GM19324 (cell line): ENCODE results near the gene APBA3.
"Not testable (repeated sequence)": the region's sequence is repeated elsewhere in the genome, so short reads cannot be mapped to it uniquely, and the experiment has no call there.

Experiments used
- ATAC-seq: cut with Tn5 transposase; IDR thresholded peaks from one replicate; pipeline ENCODE4 v1.9.1; 2021; ENCODE audit warnings: mild to moderate bottlenecking, moderate library complexity; ENCODE audit not compliant: unreplicated experiment, low FRiP score

The APBA3 gene

DNA sequence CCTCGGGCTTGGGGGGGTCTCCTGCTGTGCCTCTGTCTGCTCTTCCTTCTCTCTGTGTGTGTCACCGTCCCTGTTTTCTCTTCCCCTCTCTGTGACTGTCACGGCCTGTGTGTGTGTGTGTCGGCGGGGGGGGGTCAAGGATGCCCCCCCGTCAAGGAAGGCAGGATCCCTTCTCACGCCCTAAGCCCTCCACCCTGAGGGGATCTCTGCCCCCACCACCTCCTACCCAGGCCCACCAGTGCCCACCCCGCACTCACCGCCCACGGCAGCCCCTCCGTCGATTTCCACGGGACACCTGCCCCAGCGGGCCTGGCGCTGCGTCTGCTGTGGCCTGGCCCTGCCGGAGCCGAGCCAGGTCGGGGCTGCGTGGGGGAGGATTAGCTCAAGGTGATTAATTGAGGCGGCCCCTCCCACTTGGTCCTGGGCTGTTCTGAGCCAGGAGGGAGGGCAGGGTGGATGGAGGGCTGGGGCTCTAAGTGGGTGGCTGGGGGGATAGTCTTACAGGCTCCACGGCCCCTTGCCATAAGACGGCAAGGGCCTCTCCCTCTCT, 10.5 kb upstream of the APBA3 start, which contains the start of gene RAX2:
Gene RAX2 (minus strand): TSS at position 323 of the 550 bp plus-strand sequence. CDS start 486 bp downstream, outside the sequence.
- no peak for ATAC-seq

DNA sequence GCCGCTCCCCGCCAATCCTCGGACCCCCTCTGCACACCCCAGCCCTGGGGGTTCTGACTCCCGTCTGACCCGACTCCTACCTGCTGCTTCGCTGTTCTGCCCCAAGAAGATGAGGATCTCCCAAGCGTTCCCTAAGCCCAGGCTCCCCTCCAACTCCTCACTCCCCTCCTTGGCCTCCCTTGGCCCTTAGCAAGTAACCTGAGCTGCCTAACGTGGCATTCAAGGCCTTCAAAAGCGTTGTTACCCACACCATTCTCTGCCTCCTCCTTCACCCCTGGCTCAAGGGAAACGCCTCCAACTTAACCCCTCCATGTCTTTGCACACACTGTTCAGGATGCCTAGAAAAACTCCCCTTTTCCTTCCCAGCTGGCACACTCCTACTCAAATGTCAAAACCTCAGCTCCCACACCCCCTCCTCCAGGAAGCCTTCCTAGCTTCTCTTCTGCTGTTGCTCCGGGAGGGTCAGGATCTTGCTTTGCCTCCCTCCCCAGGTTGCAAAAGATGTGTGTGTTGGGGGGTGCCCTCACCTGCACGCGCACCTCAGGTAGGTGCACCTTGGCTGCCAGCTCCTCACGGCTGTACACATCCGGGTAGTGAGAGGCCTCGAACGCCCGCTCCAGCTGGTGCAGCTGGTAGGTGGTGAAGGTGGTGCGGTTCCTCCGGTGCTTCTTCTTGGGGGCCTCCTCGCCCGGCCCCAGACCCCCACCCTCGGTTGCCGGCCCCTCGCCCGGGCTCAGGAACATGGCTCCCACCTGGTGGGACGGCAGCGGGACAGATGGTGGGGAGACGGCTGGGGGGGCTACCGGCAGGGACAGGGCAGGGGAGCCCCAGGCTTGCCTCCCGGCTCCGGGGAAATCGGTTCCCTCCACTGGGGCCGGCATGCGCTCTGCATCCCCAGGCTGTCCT, 9.8 kb upstream of the APBA3 start:
- ATAC-seq: no peak

DNA sequence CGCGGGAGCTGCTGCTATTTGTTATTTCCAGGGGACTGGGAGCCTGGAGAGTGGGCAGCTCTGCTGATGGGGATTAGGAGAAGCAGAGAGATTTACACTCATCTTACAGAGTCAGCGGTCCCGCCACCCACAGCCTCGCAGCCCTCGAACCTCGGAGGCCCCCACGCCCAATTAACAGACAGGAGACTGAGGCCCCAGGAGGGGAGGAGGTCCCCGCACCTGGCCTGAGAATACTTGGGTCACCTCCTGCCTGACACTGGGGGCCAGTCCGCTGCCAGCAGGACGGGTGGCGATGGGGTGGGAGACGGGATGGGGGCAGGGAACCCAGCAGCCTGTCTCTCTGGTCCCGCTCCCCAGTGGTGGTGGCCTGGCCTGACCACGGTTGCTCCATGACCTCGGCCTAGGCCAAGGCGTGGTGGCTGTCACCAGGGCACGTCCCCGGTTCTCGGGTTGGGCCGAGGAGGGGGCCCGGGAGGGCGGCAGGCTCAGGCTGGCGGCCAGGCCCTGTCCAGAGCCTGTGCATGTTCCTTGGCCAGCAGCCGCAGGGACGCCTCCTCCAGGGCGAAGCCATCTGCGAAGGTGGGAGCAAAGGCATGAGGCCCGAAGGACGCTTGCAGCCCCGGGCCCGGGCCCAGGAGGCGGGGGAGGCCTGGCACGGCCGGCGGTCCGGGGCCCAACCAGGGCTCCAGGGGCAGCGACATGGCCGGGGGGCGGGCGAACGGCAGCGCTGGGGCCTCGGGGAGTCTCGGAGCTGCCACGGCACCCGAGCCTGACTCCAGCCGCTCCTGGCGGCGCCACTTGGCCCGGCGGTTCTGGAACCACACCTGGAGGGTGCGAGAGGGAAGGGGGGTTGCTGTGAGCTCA, 8.9 kb upstream of the APBA3 start:
- ATAC-seq: no peak

DNA sequence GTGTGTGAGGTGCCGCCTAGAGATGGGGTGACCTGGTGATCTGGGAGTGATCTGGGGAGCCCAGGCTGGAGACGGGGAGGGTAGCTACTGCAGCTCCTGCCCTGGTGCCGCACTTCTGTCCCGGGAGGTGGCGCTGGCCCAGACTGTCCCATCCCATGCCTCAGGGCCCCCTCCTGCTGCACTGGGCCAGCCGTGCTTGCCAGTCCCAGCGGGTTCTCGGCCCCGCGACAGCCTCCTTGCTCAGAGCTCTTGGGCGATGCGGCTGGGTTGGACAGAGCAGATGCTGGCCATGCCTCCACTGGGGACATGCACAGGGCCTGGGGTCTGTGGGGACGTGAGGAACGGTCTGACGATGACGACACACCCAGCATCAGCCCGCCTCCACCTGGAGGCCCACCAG, 8.0 kb upstream of the APBA3 start:
- no peak for ATAC-seq

DNA sequence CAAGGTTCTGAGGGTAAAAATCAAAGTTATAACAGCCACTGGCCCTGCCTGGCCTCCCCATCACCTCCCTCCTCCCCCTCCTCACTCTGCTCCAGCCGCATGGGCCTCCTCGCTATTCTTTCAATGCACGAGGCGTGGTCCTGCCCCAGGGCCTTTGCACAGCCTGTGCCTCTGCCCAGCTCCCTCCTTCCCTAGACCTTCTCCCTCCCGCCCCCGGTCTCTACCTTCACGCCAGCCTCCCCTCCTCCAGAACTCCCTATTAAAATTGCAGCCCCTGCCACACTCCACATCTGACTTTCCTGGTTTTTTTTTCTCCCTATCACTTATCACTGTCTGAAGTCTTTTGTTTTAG, 7.2 kb upstream of the APBA3 start:
- ATAC-seq: no peak

DNA sequence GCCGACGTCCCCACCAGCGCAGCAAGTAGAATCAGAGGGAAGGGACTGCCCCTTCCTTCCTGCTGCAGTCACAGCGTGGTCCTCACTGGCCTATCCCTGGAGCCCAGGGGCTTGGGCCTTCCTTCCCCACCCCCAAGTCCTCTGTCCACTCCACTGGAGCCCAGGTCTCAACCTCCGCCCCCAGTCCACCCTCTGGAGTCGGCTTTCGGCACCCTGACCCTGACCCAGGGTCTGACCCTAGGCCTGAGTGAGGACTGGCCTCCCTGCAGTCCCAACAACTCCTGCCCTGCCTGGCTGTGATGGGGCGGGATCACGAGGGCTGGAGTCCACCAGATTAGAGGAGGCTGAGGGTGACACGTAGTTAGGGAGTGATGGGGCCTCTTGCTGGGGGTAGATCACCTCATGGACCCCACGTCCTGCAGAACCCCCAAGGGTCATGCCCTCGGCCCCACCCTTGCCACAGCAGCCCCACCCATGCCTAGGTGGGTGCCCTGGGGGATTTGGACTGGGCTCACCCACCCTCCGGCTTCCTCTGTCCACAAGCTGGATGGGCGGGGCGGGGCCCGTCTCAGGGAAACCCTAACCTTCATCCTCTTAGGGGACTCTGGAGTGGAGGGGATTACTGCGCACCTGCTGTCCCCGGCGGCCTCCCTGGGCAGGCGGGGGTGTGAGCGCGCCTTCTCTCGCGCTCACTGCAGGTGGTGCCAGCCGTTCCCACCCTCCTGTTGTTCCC, 6.7 kb upstream of the APBA3 start:
- ATAC-seq: no peak

DNA sequence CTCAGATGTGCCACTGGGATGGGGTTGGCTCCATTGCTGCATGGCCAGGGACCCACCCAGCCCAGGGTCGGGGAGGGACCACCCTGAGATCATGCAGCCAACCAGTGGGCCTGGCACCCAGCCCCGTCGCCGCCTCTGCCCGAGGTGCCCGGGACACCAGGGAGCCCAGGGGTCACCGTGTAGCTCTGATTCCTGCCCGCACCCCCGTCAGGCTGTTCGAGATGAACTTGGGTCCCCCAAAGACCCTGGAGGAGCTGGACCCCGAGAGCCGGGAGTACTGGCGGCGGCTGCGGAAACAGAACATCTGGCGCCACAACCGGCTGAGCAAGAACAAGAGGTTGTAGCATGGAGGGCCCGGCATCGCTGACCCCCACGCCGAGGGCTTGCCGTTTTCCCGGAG, 5.6 kb upstream of the APBA3 start:
- ATAC-seq: no peak

DNA sequence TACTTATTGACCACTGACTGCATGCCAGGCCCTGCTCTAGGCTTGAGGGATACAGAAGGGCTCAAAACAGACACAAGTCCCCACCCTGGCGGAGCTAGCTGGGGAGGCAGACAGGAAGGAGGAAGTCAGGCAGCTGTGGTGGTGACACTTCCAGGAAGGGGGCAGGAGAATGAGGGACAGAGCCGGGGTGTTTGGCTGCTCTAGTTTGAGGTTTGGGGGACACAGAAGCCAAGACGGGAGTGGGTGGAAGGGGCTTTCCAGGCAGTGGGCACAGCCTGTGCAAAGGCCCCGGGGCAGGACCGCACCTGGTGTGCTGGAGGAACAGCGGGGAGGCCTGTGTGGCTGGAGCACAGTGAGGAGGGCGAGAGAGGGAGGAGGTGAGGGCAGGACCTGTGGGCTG, 5.0 kb upstream of the APBA3 start:
- ATAC-seq: no peak

DNA sequence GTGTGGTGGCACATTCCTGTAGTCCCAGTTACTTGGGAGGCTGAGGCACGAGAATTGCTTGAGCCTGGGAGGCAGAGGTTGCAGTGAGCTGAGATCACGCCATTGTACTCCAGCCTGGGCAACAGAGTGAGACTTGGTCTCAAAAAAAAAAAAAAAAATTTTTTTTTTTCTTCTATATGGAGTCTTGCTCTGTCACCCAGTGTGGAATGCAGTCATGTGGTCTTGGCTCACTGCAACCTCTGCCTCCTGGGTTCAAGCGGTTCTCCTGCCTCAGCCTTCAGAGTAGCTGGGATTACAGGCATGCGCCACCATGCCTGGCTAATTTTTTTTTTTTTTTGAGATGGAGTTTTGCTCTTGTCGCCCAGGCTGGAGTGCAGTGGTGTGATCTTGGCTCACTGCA, 4.3 kb upstream of the APBA3 start:
- not testable (repeated sequence) for ATAC-seq

DNA sequence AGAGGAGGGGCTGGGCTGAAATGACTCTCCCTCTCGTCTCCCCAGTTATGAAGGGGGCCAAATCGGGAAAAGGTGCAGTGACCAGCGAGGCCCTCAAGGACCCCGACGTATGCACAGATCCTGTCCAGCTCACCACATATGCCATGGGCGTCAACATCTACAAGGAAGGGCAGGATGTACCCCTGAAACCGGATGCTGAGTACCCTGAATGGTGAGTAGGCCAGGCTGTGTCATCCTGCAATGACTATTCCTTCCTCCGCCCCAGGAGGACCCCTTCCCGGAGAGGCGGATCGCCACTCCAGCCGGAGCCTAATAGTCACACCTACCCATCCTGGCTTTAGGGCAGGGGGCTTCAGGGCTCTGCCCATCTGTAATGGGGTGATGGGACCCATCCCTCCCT, 3.6 kb upstream of the APBA3 start:
- no peak for ATAC-seq

DNA sequence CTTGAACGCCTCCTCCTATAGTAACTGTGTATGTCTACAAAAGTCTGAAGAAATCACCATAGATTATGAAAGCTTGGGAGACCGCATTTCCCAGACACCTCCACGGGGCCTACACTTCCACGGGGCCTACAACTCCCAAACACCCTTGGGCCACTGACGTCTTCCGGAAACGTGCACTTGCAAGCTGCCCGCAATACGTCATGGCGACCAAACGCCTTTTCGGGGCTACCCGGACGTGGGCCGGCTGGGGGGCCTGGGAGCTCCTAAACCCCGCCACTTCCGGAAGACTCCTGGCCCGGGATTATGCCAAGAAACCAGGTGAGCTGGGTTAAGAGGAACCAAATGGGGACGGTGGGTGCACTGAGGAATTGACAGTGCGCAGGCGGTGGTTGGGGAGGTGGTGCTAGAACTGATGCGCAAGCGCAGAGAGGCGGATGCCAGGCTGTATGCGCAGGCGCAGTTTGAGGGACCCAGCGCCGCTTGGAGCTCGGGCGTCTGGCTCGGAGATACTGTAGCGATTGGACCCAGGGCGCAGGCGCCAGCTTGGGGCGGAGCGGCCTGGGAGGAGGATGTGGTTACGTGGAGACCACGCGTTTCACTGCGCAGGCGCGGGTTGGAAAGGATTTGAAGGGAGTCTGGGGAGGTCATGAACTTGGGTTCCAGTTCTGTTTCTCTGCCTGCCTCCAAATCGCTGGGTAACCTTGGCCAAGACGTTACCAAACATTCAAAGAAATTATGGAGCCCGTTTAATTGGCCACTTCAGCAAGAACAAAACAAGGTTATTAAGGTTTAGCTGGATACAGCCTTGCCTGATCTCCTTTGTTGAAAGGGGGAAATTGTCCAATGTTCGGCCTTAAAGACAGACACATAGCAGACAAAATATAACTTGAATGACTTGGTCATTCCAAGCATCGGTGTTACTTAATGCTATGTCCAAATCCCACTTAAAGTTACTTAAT, 1.3 kb upstream of the APBA3 start, which contains the start of gene MRPL54:
Gene MRPL54 (plus strand): TSS at position 182 of the 959 bp plus-strand sequence. CDS start 19 bp downstream, at position 201.
- peak; percentile 84 for ATAC-seq

DNA sequence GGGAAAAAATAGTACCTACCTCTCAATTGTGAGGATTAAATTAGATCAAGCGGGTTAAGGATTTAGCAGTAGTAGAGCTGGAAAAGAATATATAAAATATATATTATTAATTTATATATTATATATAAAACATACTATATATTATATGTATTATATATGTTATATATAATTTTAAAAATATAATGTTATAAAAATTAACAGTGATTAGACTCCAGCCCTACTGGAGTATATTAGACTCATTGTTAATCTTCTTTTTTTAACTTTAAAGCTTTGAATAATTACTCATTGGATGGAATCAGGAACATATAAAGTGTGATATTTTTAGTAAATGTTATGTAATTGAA, 610 bp upstream of the APBA3 start:
- no peak for ATAC-seq

DNA sequence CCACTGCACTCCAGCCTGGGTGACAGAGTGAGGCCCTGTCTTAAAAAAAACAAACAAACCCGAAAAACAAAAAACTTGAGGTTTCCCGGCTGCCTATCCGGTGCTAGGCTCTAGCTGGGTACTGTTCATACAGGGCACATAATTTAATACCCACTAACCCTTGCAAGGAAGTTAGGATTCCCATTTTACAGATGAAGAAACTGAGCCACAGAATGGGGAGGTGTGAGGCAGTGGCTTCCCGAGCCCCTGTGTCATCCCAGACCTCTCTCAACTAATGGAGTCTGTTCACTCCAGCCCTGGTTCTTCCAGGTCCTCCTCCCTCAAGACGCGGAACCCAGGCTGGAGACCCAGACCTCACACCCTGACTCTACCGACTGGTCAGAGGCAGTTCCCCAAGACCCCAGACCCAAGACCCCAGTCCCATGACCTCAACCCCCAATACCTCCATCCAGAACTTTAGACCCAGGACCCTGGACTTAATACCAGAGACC, 576 bp downstream of the APBA3 start:
- ATAC-seq: no peak

DNA sequence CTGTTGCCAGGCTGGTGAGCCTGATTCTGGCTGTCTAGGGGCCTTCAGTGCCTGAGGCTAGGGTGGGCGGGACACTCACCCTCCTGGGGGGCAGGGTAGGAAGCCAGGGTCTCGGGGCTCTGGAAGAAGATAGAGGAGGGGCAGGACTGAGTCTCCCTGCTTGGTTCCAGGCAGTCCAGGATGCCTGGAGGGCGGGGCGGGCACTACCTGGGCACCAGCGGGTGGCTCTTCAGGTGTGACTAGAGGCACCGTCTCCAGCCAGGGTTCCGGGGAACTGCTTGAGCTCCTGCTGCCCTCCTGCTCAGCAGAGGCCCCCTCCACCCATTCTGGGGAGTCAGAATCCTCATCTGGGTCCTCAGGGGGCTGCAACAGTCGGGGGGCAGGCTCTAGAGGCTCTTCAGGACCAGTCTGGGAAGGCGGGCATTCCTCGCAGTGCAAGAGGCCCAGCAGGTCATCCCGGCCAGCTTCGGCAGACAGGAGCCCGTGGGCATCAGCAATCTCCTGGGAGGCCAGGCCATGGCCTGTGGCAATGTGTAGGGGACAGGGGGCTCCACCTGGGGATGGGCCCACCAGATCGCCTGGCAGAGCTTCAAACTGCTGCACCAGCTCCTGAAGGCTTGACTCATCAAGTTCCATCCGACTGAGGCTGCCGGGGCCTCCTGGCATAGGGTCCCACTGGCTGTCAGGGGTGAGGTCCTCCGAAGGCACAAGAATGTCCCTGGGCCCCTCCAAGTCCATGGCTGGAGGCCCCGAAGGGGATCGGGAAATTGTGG, 1.8 kb downstream of the APBA3 start:
- ATAC-seq: no peak

DNA sequence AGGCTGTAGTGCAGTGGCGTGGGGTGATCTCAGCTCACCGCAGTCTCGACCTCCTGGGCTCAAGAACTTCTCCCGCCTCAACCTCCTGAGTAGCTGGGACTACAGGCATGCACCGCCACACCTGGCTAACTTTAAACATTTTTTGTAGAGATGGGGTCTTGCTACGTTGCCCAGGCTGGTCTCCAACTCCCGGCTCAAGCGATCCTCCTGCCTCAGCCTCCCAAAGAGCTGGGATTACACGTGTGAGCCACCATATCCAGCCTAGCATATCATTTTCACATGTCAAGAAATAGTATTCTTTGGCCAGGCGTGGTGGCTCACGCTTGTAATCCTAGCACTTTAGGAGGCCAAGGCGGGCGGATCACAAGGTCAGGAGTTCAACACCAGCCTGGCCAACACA, 3.2 kb downstream of the APBA3 start:
- ATAC-seq: not testable (repeated sequence)

DNA sequence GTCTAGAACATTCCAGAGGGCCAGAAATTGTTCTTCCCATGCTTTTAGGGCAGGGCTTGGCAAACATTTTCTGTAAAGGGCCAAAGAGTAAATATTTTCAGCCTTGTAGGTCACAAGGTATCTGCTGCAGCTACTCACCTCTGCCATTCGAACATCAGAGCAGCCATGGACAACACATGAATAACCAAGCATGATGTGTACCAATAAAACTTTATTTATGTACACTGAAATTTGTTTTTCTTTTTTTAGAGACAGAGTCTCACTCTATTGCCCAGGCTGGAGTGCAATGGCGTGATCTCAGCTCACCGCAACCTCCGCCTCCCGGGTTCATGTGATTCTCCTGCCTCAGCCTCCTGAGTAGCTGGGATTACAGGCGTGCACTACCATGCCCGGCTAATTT, 3.8 kb downstream of the APBA3 start:
- not testable (repeated sequence) for ATAC-seq

DNA sequence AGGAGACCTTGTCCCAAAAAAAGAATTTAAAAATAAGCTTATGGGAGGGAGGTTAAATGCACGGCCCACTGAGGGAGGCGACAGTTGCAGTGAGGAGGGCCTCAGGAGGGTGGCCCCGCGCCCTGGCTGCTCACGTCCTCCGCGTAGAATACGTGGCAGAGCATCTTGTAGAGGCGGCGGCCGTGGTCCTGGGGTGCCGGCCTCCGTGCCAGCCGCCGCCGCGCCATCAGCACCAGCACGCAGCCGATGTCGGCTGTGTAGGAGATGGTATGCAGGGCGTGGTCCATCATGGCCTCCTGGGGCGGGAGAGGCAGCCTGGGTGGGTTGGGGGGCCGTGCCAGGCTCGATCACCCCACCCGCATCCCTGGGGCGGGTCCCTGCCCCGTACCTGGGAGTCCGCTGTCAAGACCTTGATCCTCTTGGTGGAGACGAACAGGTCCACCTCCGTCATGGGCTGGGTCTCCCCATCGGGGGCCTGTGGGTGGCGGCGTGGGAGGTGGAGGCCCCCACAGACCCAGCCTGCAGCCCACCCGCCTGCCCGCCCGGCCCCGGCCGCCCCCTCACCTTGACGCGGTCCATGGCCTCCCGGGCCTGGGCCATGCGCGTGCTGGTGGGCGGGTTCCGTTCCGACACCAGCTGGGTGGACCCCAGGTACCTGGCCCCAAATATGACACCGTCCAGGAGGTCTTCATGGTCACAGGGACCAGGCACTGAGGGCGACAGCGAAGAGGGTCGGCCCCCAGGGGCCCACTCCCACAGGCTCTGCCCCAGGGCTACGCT, 7.7 kb downstream of the APBA3 start:
- no peak for ATAC-seq

DNA sequence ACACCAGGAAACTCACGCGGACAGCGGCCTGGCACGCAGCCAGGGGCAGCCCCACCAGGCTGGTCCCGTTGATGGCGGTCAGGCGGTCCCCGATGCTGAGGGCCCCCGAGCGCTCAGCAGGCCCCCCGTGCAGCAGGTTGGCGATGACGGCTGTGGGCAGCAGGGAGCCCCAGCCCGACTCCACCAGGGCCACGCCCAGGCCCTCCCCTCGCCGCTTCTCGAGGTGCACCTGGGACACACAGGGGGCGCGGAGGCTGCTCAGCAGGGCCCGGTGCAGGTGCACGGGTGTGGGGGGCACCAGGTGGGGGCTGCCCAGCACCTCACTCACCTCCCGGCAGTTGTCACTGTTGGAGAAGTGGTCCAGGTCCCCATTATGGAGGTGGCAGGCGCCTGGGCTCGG, 9.0 kb downstream of the APBA3 start:
- ATAC-seq: no peak
